Cerebellar nuclear complex (tissue), 1 donor: Measurements from ENCODE around the gene PARD3B.

Experiments used
- DNase-seq, 2 experiments: peaks; one replicate each; lab custom pipeline; 2025; lab: John Stamatoyannopoulos, UW

PARD3B gene

GRCh38 chr2:205276116-205276777 is 731.0 kb downstream of the PARD3B start:
- no peak for DNase-seq

- no peak for DNase-seq
Observed at GRCh38 chr2:205280596-205281236, 735.4 kb downstream of the PARD3B start.

GRCh38 chr2:205283736-205284270 is 738.5 kb downstream of the PARD3B start:
- no peak for DNase-seq

- DNase-seq: no peak
Observed at GRCh38 chr2:205284334-205284733, 739.1 kb downstream of the PARD3B start.

- no peak for DNase-seq
Observed at GRCh38 chr2:205287316-205287715, 742.0 kb downstream of the PARD3B start.

GRCh38 chr2:205288686-205289085 is 743.4 kb downstream of the PARD3B start:
- DNase-seq: no peak

- no peak for DNase-seq
Observed at GRCh38 chr2:205290299-205290698, 745.0 kb downstream of the PARD3B start.

- DNase-seq: no peak
Observed at GRCh38 chr2:205292665-205293295, 747.5 kb downstream of the PARD3B start.

GRCh38 chr2:205293559-205293958 is 748.3 kb downstream of the PARD3B start:
- DNase-seq: no peak

- DNase-seq: no peak
Observed at GRCh38 chr2:205296959-205297358, 751.7 kb downstream of the PARD3B start.

- no peak for DNase-seq
Observed at GRCh38 chr2:205297368-205297767, 752.1 kb downstream of the PARD3B start.

GRCh38 chr2:205297846-205298245 is 752.6 kb downstream of the PARD3B start:
- no peak for DNase-seq

GRCh38 chr2:205311201-205311600 is 765.9 kb downstream of the PARD3B start:
- DNase-seq: no peak

- DNase-seq: no peak
Observed at GRCh38 chr2:205321231-205321630, 776.0 kb downstream of the PARD3B start.

- no peak for DNase-seq
Observed at GRCh38 chr2:205323929-205324328, 778.7 kb downstream of the PARD3B start.

GRCh38 chr2:205324355-205324754 is 779.1 kb downstream of the PARD3B start:
- no peak for DNase-seq

GRCh38 chr2:205333351-205333750 is 788.1 kb downstream of the PARD3B start:
- DNase-seq: no peak

- DNase-seq: no peak
Observed at GRCh38 chr2:205337274-205337673, 792.0 kb downstream of the PARD3B start.

- no peak for DNase-seq
Observed at GRCh38 chr2:205338156-205338555, 792.9 kb downstream of the PARD3B start.

- DNase-seq: no peak
Observed at GRCh38 chr2:205343103-205343502, 797.8 kb downstream of the PARD3B start.

- no peak for DNase-seq
Observed at GRCh38 chr2:205346649-205347048, 801.4 kb downstream of the PARD3B start.

GRCh38 chr2:205347899-205348298 is 802.6 kb downstream of the PARD3B start:
- no peak for DNase-seq

- no peak for DNase-seq
Observed at GRCh38 chr2:205352094-205352493, 806.8 kb downstream of the PARD3B start.
